Measurements from ENCODE around the gene BOD1. TPM values are rescaled to one million over a fixed set of nuclear protein-coding genes. Genes with fewer than 3 reads are reported as not detected.
A peak's percentile ranks its signal among the peaks of the same experiment; 100 is the strongest.
"Not testable (repeated sequence)": the region's sequence is repeated elsewhere in the genome, so short reads cannot be mapped to it uniquely, and the experiment has no call there.

BOD1 gene
- total RNA-seq, 1 donor from 2014 or later = 101 TPM

GRCh38 chr5:173592050-173592669 lies 24.3 kb downstream of the BOD1 start:
- H3K27ac Mint-ChIP-seq = no peak overlapping the region
- peaks cover 32% of the 10 kb centered on the region for H3K9me3 Mint-ChIP-seq (ENCODE audit: low read depth)
- no peak overlapping the region for H3K4me3 Mint-ChIP-seq (ENCODE audit: low read depth)
- DNase-seq (ENCODE audit: low spot score, unreplicated experiment) = no peak
- H3K4me1 Mint-ChIP-seq (ENCODE audit: low read depth) = no peaks in the 10 kb centered on the region
- no peaks in the 10 kb centered on the region for H3K27me3 Mint-ChIP-seq
- peaks cover 29% of the 10 kb centered on the region for H3K36me3 Mint-ChIP-seq (ENCODE audit: insufficient read depth)
- TF ChIP-seq, protein P1, sequence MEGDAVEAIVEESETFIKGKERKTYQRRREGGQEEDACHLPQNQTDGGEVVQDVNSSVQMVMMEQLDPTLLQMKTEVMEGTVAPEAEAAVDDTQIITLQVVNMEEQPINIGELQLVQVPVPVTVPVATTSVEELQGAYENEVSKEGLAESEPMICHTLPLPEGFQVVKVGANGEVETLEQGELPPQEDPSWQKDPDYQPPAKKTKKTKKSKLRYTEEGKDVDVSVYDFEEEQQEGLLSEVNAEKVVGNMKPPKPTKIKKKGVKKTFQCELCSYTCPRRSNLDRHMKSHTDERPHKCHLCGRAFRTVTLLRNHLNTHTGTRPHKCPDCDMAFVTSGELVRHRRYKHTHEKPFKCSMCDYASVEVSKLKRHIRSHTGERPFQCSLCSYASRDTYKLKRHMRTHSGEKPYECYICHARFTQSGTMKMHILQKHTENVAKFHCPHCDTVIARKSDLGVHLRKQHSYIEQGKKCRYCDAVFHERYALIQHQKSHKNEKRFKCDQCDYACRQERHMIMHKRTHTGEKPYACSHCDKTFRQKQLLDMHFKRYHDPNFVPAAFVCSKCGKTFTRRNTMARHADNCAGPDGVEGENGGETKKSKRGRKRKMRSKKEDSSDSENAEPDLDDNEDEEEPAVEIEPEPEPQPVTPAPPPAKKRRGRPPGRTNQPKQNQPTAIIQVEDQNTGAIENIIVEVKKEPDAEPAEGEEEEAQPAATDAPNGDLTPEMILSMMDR (IDR thresholded peaks at IDR 0.05; ENCODE audit: unreplicated experiment) = peak; percentile 61

- no peak for DNase-seq (ENCODE audit: low spot score, unreplicated experiment)
- Mint-ChIP-seq H3K4me1 (ENCODE audit: low read depth) (no peaks in the 10 kb centered on the region), H3K9me3 (ENCODE audit: low read depth) (peaks cover 40% of the 10 kb centered on the region), H3K27ac (no peak overlapping the region), H3K4me3 (ENCODE audit: low read depth) (no peak overlapping the region), H3K27me3 (no peaks in the 10 kb centered on the region), H3K36me3 (ENCODE audit: insufficient read depth) (peaks cover 31% of the 10 kb centered on the region)
- TF ChIP-seq, protein P1 (IDR thresholded peaks at IDR 0.05; ENCODE audit: unreplicated experiment) = no peak
Measured at GRCh38 chr5:173591056-173591514, 25.4 kb downstream of the BOD1 start.

DNA sequence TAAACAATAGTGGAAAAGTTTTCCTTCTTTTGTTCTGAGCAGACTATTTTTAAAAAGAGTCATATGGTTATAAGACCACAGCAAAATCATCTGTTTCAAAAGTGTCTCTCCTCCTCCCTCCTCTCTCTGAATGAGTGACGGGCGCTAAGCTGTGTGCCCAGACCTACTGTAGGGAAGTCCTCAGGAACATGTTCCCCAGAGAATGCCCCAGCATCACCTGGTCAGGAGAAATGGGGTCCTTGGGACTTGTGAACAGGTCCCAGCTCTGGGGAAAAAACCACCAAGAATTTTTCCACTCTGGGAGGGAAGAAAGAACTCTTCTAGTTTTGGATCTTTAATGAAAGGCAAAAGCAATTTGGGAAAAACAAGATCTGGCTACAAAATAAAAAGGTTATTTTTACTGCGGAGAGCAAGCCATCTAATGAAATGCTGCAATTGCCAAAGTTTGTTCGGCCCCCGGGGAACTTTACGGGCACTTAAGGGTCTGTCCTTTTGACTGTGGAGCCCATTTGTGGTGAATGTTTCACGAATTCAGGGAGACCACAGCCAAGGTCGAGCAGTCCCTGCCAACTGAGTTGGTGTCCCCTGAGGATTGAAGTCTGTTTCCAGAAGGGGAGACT lies 25.9 kb downstream of the BOD1 start:
- no peak overlapping the region for H3K27ac Mint-ChIP-seq
- H3K36me3 Mint-ChIP-seq (ENCODE audit: insufficient read depth) = peaks cover 31% of the 10 kb centered on the region
- H3K27me3 Mint-ChIP-seq = no peaks in the 10 kb centered on the region
- no peak for DNase-seq (ENCODE audit: low spot score, unreplicated experiment)
- TF ChIP-seq, protein P1 (IDR thresholded peaks at IDR 0.05; ENCODE audit: unreplicated experiment) = no peak
- H3K4me1 Mint-ChIP-seq (ENCODE audit: low read depth) = no peaks in the 10 kb centered on the region
- peaks cover 43% of the 10 kb centered on the region for H3K9me3 Mint-ChIP-seq (ENCODE audit: low read depth)
- no peak overlapping the region for H3K4me3 Mint-ChIP-seq (ENCODE audit: low read depth)

GRCh38 chr5:173586133-173586532 lies 30.3 kb downstream of the BOD1 start:
- H3K4me1 Mint-ChIP-seq (ENCODE audit: low read depth) = not testable (repeated sequence)

DNA sequence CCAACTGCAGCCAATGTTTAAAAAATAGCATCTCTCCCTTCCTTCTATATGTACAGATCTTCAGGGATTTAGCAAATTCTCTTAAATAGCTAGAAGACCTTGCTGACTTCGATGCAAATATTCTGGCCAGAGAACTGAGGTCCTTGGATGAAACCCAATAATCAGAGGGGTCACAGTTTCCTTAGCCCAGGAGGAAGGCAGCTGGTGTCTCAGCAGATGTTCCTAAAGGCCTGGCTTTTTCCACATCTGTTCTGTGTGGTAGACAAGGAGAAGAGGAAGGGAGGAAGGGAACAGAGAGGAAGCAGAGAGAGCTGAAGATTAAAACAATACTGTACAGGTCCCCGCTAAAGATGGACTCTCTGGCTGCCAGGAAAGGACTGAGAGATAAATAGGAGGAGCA lies 33.1 kb downstream of the BOD1 start:
- TF ChIP-seq, protein P1 (IDR thresholded peaks at IDR 0.05; ENCODE audit: unreplicated experiment) = no peak
- Mint-ChIP-seq H3K9me3 (ENCODE audit: low read depth) (peaks cover 28% of the 10 kb centered on the region), H3K27me3 (peaks cover 5% of the 10 kb centered on the region), H3K4me3 (ENCODE audit: low read depth) (no peak overlapping the region), H3K4me1 (ENCODE audit: low read depth) (no peaks in the 10 kb centered on the region), H3K27ac (no peak overlapping the region), H3K36me3 (ENCODE audit: insufficient read depth) (peaks cover 6% of the 10 kb centered on the region)
- no peak for DNase-seq (ENCODE audit: low spot score, unreplicated experiment)

More at GRCh38 chr5:173586133-173586532, 30.3 kb downstream of the BOD1 start:
- peaks cover 30% of the 10 kb centered on the region for H3K9me3 Mint-ChIP-seq (ENCODE audit: low read depth)
- peaks cover 14% of the 10 kb centered on the region for H3K36me3 Mint-ChIP-seq (ENCODE audit: insufficient read depth)
- not testable (repeated sequence) for H3K27me3 Mint-ChIP-seq; DNase-seq (ENCODE audit: low spot score, unreplicated experiment); H3K4me3 Mint-ChIP-seq (ENCODE audit: low read depth); H3K27ac Mint-ChIP-seq

Data from progenitor cell of endocrine pancreas (in vitro differentiated cells).